ENCODE results near the gene NELFA.

The NELFA gene

GRCh38 chr4:1952719-1953118 is 56.1 kb downstream of the NELFA start:
- TF ChIP-seq, protein P1, sequence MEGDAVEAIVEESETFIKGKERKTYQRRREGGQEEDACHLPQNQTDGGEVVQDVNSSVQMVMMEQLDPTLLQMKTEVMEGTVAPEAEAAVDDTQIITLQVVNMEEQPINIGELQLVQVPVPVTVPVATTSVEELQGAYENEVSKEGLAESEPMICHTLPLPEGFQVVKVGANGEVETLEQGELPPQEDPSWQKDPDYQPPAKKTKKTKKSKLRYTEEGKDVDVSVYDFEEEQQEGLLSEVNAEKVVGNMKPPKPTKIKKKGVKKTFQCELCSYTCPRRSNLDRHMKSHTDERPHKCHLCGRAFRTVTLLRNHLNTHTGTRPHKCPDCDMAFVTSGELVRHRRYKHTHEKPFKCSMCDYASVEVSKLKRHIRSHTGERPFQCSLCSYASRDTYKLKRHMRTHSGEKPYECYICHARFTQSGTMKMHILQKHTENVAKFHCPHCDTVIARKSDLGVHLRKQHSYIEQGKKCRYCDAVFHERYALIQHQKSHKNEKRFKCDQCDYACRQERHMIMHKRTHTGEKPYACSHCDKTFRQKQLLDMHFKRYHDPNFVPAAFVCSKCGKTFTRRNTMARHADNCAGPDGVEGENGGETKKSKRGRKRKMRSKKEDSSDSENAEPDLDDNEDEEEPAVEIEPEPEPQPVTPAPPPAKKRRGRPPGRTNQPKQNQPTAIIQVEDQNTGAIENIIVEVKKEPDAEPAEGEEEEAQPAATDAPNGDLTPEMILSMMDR (IDR thresholded peaks at IDR 0.05; ENCODE audit: low read depth, low read length) = no peak
- DNase-seq (ENCODE audit: extremely low read depth, low read depth) = no peak

DNA sequence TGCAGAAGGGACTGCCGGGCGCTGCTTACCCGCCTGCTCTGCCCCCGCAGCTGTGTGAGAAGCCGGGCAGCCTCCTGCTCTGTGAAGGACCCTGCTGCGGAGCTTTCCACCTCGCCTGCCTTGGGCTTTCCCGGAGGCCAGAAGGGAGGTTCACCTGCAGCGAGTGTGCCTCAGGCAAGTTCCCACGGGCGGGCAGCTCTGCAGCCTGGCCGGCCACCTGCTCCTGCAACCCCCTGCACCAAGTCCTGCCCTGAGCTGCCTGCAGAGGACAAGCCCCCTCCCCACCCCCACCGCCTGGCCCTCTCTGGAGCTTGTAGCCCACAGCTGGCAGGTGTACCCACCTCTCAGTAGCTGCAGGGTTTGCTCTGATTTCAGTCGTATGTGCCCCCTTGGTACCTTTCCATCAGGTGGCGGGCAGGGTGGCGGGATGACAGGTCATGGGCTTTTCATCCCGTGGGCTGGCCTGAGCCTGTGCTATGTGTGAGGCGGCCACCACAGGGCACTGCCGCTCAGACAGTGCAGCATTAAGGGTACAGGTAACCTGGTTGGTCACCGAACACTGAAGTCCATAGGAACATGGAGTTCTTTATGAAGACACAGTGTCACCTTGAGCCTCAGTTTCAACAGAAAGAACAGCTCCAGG is 56.6 kb downstream of the NELFA start:
- no peak for DNase-seq (ENCODE audit: extremely low read depth, low read depth)
- TF ChIP-seq, protein P1 (IDR thresholded peaks at IDR 0.05; ENCODE audit: low read depth, low read length) = no peak

- no peak for DNase-seq (ENCODE audit: extremely low read depth, low read depth)
- TF ChIP-seq, protein P1 (IDR thresholded peaks at IDR 0.05; ENCODE audit: low read depth, low read length) = no peak
Measured at GRCh38 chr4:1950369-1950768, 58.4 kb downstream of the NELFA start.

DNA sequence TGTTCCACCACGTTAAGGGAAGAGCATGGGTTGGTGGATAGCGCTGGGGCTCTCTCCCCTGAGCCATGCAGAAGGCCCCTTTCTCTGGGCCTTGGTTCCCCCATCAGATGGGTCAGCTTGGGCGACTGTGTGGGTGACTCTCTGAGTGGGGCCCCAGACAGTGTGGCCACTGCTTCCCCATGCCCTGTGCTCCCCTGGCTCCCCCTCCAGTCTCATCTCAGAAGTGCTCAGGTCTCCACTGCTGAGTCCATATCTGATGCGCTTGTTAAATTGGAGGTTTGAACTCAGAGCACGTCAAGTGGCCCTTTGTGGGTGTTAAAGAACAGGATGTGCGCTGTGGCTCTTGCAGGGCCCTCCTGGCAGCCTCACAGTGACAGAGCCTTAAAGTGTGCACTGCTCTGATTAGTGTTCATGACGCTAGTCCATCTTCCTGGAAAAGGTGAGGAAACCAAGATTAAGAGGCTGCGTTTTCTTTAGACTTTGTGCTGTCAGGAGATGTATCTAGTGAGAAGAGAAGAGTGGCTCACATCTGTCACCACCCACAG is 59.8 kb downstream of the NELFA start:
- TF ChIP-seq, protein P1 (IDR thresholded peaks at IDR 0.05; ENCODE audit: low read depth, low read length) = no peak
- no peak for DNase-seq (ENCODE audit: extremely low read depth, low read depth)

DNA sequence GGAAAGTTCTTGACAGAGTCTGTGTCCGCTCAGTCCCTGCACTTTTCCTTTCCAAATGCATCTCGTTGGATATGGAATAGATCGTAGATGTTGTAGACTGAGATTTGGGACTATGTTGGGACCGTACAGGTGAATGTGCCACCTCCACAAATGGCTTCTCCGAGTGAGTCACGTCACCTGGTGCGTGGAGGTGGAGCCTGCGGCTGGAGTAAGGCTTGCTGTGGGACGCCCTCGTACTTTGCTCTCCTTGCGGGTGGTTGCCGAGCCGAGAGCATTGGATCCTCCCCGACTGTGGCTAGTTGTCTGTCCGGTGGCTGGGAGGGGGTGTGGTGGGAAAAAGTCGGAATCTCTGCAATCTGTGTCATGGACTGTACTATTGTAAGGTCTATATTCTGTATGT is 60.5 kb downstream of the NELFA start:
- TF ChIP-seq, protein P1 (IDR thresholded peaks at IDR 0.05; ENCODE audit: low read depth, low read length) = no peak
- DNase-seq (ENCODE audit: extremely low read depth, low read depth) = no peak

- no peak for DNase-seq (ENCODE audit: extremely low read depth, low read depth)
- TF ChIP-seq, protein P1 (IDR thresholded peaks at IDR 0.05; ENCODE audit: low read depth, low read length) = no peak
Measured at GRCh38 chr4:1945912-1946311, 62.9 kb downstream of the NELFA start.

- TF ChIP-seq, protein P1 (IDR thresholded peaks at IDR 0.05; ENCODE audit: low read depth, low read length) = no peak
- DNase-seq (ENCODE audit: extremely low read depth, low read depth) = no peak
Measured at GRCh38 chr4:1945124-1945895, 63.5 kb downstream of the NELFA start.
